ENCODE measurements around the gene C14orf180. TPM values are rescaled to one million over a fixed set of nuclear protein-coding genes. Genes with fewer than 3 reads are reported as not detected.

The C14orf180 gene
- total RNA-seq, 1 experiment from 2014 or later, result not detected

DNA sequence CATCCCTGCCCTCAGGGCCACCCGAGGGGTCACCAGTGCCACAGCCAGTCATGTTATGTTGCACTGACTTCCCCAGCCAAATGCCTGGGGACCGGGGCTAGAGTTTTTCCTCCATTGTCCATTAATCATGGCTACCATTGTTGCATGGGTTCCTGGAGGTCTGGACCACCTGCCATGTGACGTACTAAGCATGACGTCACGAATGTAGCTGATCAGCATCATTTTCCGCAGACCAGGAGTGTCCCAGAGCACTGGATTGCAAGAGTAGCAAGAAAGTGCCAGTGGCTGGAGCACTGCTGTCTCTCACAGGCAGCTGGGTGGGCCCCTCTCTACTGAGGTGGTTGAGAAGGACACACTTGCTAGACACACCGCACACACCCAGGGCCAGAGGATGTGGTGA lies 6.9 kb upstream of the C14orf180 start:
- in situ Hi-C loops (cut with HindIII; ENCODE audit: low pct_unique_long_range_greater_than_20kb, low sequenced_read_pairs), result no loop called here
- H3K9me3 ChIP-seq (ENCODE audit: control insufficient read depth, insufficient read depth, low read depth, low read length), result no peaks in the 10 kb centered on the region
- H3K4me1 ChIP-seq (ENCODE audit: control insufficient read depth, insufficient read depth, low read length), result no peaks in the 10 kb centered on the region
- DNase-seq (ENCODE audit: low read depth, low spot score) (no peak), ATAC-seq (no peak)
- H3K36me3 ChIP-seq (ENCODE audit: control insufficient read depth, insufficient read depth, low read length), result no peaks in the 10 kb centered on the region
- H3K27ac ChIP-seq (ENCODE audit: low read length), result no peak overlapping the region
- intact Hi-C loops (cut with micrococcal nuclease; ENCODE audit: unreplicated experiment), result no loop called here
- H3K27me3 ChIP-seq (ENCODE audit: control insufficient read depth, insufficient read depth, low read length), result no peaks in the 10 kb centered on the region
- H3K4me3 ChIP-seq (ENCODE audit: low read depth in 2 of 2, low read length in 2 of 2), result no peak overlapping the region
- BruUV-seq (replicated peaks), result no TSS peak
- TF ChIP-seq TCF7L2 (IDR thresholded peaks at IDR 0.05; ENCODE audit: low read depth, low read length) (no peak), REST (IDR thresholded peaks at IDR 0.05; ENCODE audit: insufficient read depth in 1 of 2, low read depth in 2 of 2, low read length in 1 of 2) (no peak), SIN3A (IDR thresholded peaks at IDR 0.05; ENCODE audit: borderline replicate concordance, insufficient read depth, low read depth, low read length) (no peak), POLR2AphosphoS5 (IDR thresholded peaks at IDR 0.05; ENCODE audit: low read depth, low read length) (no peak), CTCF (IDR thresholded peaks at IDR 0.05) (no peak)
- CTCF ChIA-PET, result no interaction called here
- POLR2A ChIA-PET, result interaction anchor here (0.7 kb wide), 1 partner anchor 58 kb away, joined by 7 read pairs; no protein-coding TSS in a partner anchor

- no peaks in the 10 kb centered on the region for H3K9me3 ChIP-seq (ENCODE audit: control insufficient read depth, insufficient read depth, low read depth, low read length)
- TF ChIP-seq REST (IDR thresholded peaks at IDR 0.05; ENCODE audit: insufficient read depth in 1 of 2, low read depth in 2 of 2, low read length in 1 of 2) (no peak), CTCF (IDR thresholded peaks at IDR 0.05) (no peak), POLR2AphosphoS5 (IDR thresholded peaks at IDR 0.05; ENCODE audit: low read depth, low read length) (no peak), SIN3A (IDR thresholded peaks at IDR 0.05; ENCODE audit: borderline replicate concordance, insufficient read depth, low read depth, low read length) (no peak), TCF7L2 (IDR thresholded peaks at IDR 0.05; ENCODE audit: low read depth, low read length) (no peak)
- no peak overlapping the region for H3K4me3 ChIP-seq (ENCODE audit: low read depth in 2 of 2, low read length in 2 of 2)
- ATAC-seq (no peak), DNase-seq (ENCODE audit: low read depth, low spot score) (no peak)
- no TSS peak for BruUV-seq (replicated peaks)
- no peaks in the 10 kb centered on the region for H3K27me3 ChIP-seq (ENCODE audit: control insufficient read depth, insufficient read depth, low read length)
- POLR2A ChIA-PET, result no interaction called here
- intact Hi-C loops (cut with micrococcal nuclease; ENCODE audit: unreplicated experiment), result no loop called here
- no peaks in the 10 kb centered on the region for H3K4me1 ChIP-seq (ENCODE audit: control insufficient read depth, insufficient read depth, low read length)
- H3K27ac ChIP-seq (ENCODE audit: low read length), result no peak overlapping the region
- no peaks in the 10 kb centered on the region for H3K36me3 ChIP-seq (ENCODE audit: control insufficient read depth, insufficient read depth, low read length)
- in situ Hi-C loops (cut with HindIII; ENCODE audit: low pct_unique_long_range_greater_than_20kb, low sequenced_read_pairs), result no loop called here
- CTCF ChIA-PET, result no interaction called here
Observed at GRCh38 chr14:104573930-104574329, 5.6 kb upstream of the C14orf180 start.
